ENCODE data around the gene KCNJ4.
"Not testable (repeated sequence)": the region's sequence is repeated elsewhere in the genome, so short reads cannot be mapped to it uniquely, and the experiment has no call there.

DNA sequence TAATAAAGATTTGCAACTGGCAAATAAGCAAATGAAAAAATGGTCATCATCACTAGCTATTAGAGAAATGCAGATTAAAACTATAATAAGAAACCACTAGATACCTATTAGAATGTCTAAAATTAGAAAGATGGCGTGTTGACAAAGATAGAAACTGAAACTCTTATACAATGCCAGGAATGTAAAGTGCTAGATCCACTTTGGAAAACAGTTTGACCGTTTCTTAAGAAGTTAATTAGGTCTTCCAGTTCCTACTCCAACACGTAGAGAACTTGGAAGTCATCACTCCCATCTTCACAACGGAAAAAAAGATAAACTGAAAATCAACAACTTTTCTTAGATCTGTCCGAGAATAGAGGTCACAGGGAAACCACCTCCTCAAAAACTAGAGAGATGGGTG is 68.1 kb downstream of the KCNJ4 start:
- not testable (repeated sequence) for TF ChIP-seq CTCF (conservative IDR thresholded peaks at IDR 0.05; ENCODE audit: low read length); EZH2phosphoT487 (IDR thresholded peaks at IDR 0.05; ENCODE audit: borderline replicate concordance, low read depth, low read length)

All from OCI-LY7 (cell line).